SK-N-SH (cell line): ENCODE results near the gene WWTR1. TPM values are rescaled to one million over a fixed set of nuclear protein-coding genes. Genes with fewer than 3 reads are reported as not detected.
A peak's percentile ranks its signal among the peaks of the same experiment; 100 is the strongest.

Experiments used
- CTCF ChIA-PET: fragments of 300-600, 350-600 bp; formaldehyde crosslinking; extraction: SDS; loops from one replicate; lab custom pipeline; 2021; lab: Yijun Ruan, JAX
- POLR2A ChIA-PET: fragments of 350-600 bp; sonication (Branson Sonifier 250); formaldehyde crosslinking; extraction: SDS; loops from one replicate; lab custom pipeline; 2020; ENCODE audit warnings: antibody characterized with exemption, inconsistent platforms; lab: Yijun Ruan, JAX
- DNase-seq: peaks from one replicate; pipeline ENCODE4 v3.0.0; 2012
- H2AFZ ChIP-seq: fragments of 200-600 bp; sonication (generic); 2 replicates; pipeline ENCODE4 v1.8.1; 2016; ENCODE audit warnings: antibody characterized with exemption, mild to moderate bottlenecking, low read depth
- H3F3A ChIP-seq: fragments of 200-600 bp; sonication (generic); replicated peaks from 2 replicates; pipeline ENCODE3; 2016; ENCODE audit warnings: antibody characterized with exemption, mild to moderate bottlenecking; ENCODE audit not compliant: insufficient read depth
- H3K27ac ChIP-seq, 2 experiments: fragments of 200-500 bp in 1 of 2; fragments of 200-600 bp in 1 of 2; sonication (Bioruptor generic) in 1 of 2; sonication (generic), shearing (Covaris generic) in 1 of 2; 2 replicates each; pipeline versions ENCODE4 v1.5.1 to v1.6.1; 2014 to 2016; ENCODE audit warnings: low read depth in 2 of 2, inconsistent platforms in 1 of 2, low read length in 1 of 2, mild to moderate bottlenecking in 1 of 2, mixed read lengths in 1 of 2
- H3K27me3 ChIP-seq: fragments of 200-600 bp; sonication (generic), shearing (Covaris generic); 2 replicates; pipeline ENCODE4 v1.6.1; 2016; ENCODE audit warnings: mixed run types; ENCODE audit not compliant: insufficient read depth
- H3K36me3 ChIP-seq, 2 experiments: fragments of 200-500 bp in 1 of 2; fragments of 200-600 bp in 1 of 2; sonication (Bioruptor generic) in 1 of 2; sonication (generic) in 1 of 2; replicated peaks in 1 of 2; 2 replicates each; pipeline versions ENCODE3 to v1.5.1; 2014 to 2016; ENCODE audit warnings: low read length in 1 of 2, mild to moderate bottlenecking in 1 of 2; ENCODE audit not compliant: insufficient read depth in 2 of 2, control insufficient read depth in 1 of 2
- H3K4me1 ChIP-seq, 2 experiments: fragments of 200-500 bp in 1 of 2; fragments of 200-600 bp in 1 of 2; sonication (Bioruptor generic) in 1 of 2; sonication (generic), shearing (Covaris generic) in 1 of 2; 2 replicates each; pipeline versions ENCODE4 v1.5.1 to v1.6.1; 2014 to 2016; ENCODE audit warnings: low read depth in 1 of 2, low read length in 1 of 2, mixed run types in 1 of 2; ENCODE audit not compliant: insufficient read depth in 2 of 2, control insufficient read depth in 1 of 2
- H3K4me2 ChIP-seq: fragments of 200-600 bp; sonication (generic), shearing (Covaris generic); 2 replicates; pipeline ENCODE4 v1.6.1; 2017; ENCODE audit warnings: mixed run types
- H3K4me3 ChIP-seq, 2 experiments: fragments of 200-500 bp in 1 of 2; fragments of 200-600 bp in 1 of 2; sonication (Bioruptor generic) in 1 of 2; sonication (generic), shearing (Covaris generic) in 1 of 2; 2 replicates each; pipeline versions ENCODE4 v1.5.1 to v1.8.1; 2014 to 2016; ENCODE audit warnings: low read depth in 2 of 2, inconsistent platforms in 1 of 2, low read length in 1 of 2, mild to moderate bottlenecking in 1 of 2, mixed read lengths in 1 of 2, moderate library complexity in 1 of 2
- H3K79me2 ChIP-seq: fragments of 200-600 bp; sonication (generic); 2 replicates; pipeline ENCODE4 v1.8.1; 2017; ENCODE audit warnings: mild to moderate bottlenecking; ENCODE audit not compliant: insufficient read depth
- H3K9ac ChIP-seq: fragments of 200-600 bp; sonication (generic); 2 replicates; pipeline ENCODE4 v1.6.1; 2017; ENCODE audit warnings: mixed run types
- H3K9me2 ChIP-seq: fragments of 200-600 bp; sonication (generic); 2 replicates; pipeline ENCODE4 v1.6.1; 2017; ENCODE audit warnings: mixed run types
- H3K9me3 ChIP-seq: fragments of 200-600 bp; sonication (generic); 2 replicates; pipeline ENCODE4 v1.6.1; 2017; ENCODE audit warnings: mixed run types, mild to moderate bottlenecking, moderate library complexity
- H4K20me1 ChIP-seq: fragments of 200-600 bp; sonication (generic); 2 replicates; pipeline ENCODE4 v1.6.1; 2017; ENCODE audit warnings: mild to moderate bottlenecking, mixed run types; ENCODE audit not compliant: insufficient read depth
- CTCF ChIP-seq: fragments of 200-600 bp; sonication (generic); IDR thresholded peaks from 2 replicates; pipeline ENCODE4 v1.6.1; 2017; ENCODE audit warnings: antibody characterized with exemption, mild to moderate bottlenecking, moderate library complexity
- EP300 ChIP-seq, 2 experiments: IDR thresholded peaks; 2 replicates each; pipeline versions ENCODE4 v1.4.0 to v1.6.1; 2012; ENCODE audit warnings: borderline replicate concordance in 1 of 2, low read depth in 1 of 2, low read length in 1 of 2
- FOSL2 ChIP-seq: IDR thresholded peaks from 2 replicates; pipeline ENCODE4 v1.4.0; 2012; ENCODE audit warnings: low read depth, mild to moderate bottlenecking, moderate library complexity, borderline replicate concordance
- GABPA ChIP-seq: IDR thresholded peaks from 2 replicates; pipeline ENCODE4 v1.4.0; 2012; ENCODE audit warnings: low read depth, mild to moderate bottlenecking
- GATA2 ChIP-seq: sonication (generic); formaldehyde crosslinking; IDR thresholded peaks from 2 replicates; pipeline ENCODE4 v1.5.0; 2020; ENCODE audit warnings: mild to moderate bottlenecking, missing genetic modification reagents
- MAX ChIP-seq: IDR thresholded peaks from 2 replicates; pipeline ENCODE4 v1.4.0; 2012; ENCODE audit warnings: low read depth
- MXI1 ChIP-seq: IDR thresholded peaks from 2 replicates; pipeline ENCODE4 v1.6.1; 2012; ENCODE audit warnings: mild to moderate bottlenecking, low read depth, low read length, improper control_type of control experiment
- NFIC ChIP-seq: IDR thresholded peaks from 2 replicates; pipeline ENCODE4 v1.4.0; 2012; ENCODE audit warnings: borderline replicate concordance
- POLR2AphosphoS5 ChIP-seq: IDR thresholded peaks from 2 replicates; pipeline ENCODE4 v1.6.1; 2012; ENCODE audit warnings: low read depth, low read length
- REST ChIP-seq: IDR thresholded peaks from 2 replicates; pipeline ENCODE4 v1.6.1; 2012; ENCODE audit warnings: mild to moderate bottlenecking, low read depth, low read length, moderate library complexity
- RFX5 ChIP-seq: IDR thresholded peaks from 2 replicates; pipeline ENCODE4 v1.6.1; 2012; ENCODE audit warnings: mild to moderate bottlenecking, improper control_type of control experiment, low read length
- RXRA ChIP-seq: IDR thresholded peaks from 2 replicates; pipeline ENCODE4 v1.4.0; 2012; ENCODE audit warnings: low read depth, mild to moderate bottlenecking, borderline replicate concordance
- SIN3A ChIP-seq: IDR thresholded peaks from 2 replicates; pipeline ENCODE4 v1.6.1; 2012; ENCODE audit warnings: low read depth, mild to moderate bottlenecking, low read length, moderate library complexity, borderline replicate concordance
- SMC3 ChIP-seq: IDR thresholded peaks from 2 replicates; pipeline ENCODE4 v1.6.1; 2012; ENCODE audit warnings: low read depth, low read length, improper control_type of control experiment
- TAF1 ChIP-seq: IDR thresholded peaks from 2 replicates; pipeline ENCODE4 v1.6.1; 2012; ENCODE audit warnings: low read depth, mild to moderate bottlenecking, low read length, moderate library complexity, borderline replicate concordance
- TCF12 ChIP-seq: IDR thresholded peaks from 2 replicates; pipeline ENCODE4 v1.4.0; 2012
- TEAD4 ChIP-seq: IDR thresholded peaks from 2 replicates; pipeline ENCODE4 v1.4.0; 2012; ENCODE audit warnings: mild to moderate bottlenecking, borderline replicate concordance; ENCODE audit not compliant: insufficient read depth
- USF1 ChIP-seq: IDR thresholded peaks from 2 replicates; pipeline ENCODE4 v1.4.0; 2012; ENCODE audit warnings: low read depth, borderline replicate concordance
- USF2 ChIP-seq: fragments of 150-350 bp; IDR thresholded peaks from 2 replicates; pipeline ENCODE4 v1.6.1; 2017; ENCODE audit warnings: antibody characterized with exemption, low read length, low read depth, borderline replicate concordance
- YY1 ChIP-seq: IDR thresholded peaks from 2 replicates; pipeline ENCODE4 v1.4.0; 2012; ENCODE audit warnings: low read depth, mild to moderate bottlenecking
- ZBTB33 ChIP-seq: IDR thresholded peaks from 2 replicates; pipeline ENCODE4 v1.4.0; 2012; ENCODE audit warnings: low read depth, borderline replicate concordance
- WGBS: methylation state at CpG from one replicate; pipeline ENCODE4 v1.1.6; 2017; ENCODE audit warnings: low lambda C conversion rate; 5-methylcytosine and 5-hydroxymethylcytosine counted together
- polyA plus RNA-seq, 3 experiments: library from polyadenylated mRNA; depleted of rRNA; stranded (reverse); fragments of >200 nt; gene quantifications; 2 replicates each; pipeline ENCODE4 v1.2.3, GENCODE V29; 2012

Gene WWTR1
- 60.6 and 64.1 TPM in 2 replicates for polyA plus RNA-seq (2012; rRNA removed)
- 58.4 and 61.3 TPM in 2 replicates for polyA plus RNA-seq (2012; cell fraction: cytosol; rRNA removed)
- polyA plus RNA-seq (2012; cell fraction: nucleus; rRNA removed): 62.1 and 86.3 TPM in 2 replicates

- Histone ChIP-seq H4K20me1 (peaks cover 29% of the 10 kb centered on the region), H3K36me3 (peaks cover 0 to 8% of the 10 kb centered on the region in 2 experiments), H3K4me2 (peak within 1 kb of the TSS; percentile 94), H3K27ac (peak within 1 kb of the TSS; percentile 81 to 93), H3K4me3 (peak within 1 kb of the TSS; percentile 67 to 75), H3K9ac (peak within 1 kb of the TSS; percentile 84), H3K9me3 (no peaks in the 10 kb centered on the region), H3K79me2 (peaks cover 47% of the 10 kb centered on the region), H3K27me3 (no peaks in the 10 kb centered on the region), H2AFZ (peak within 1 kb of the TSS; percentile 71), H3F3A (peaks cover 26% of the 10 kb centered on the region), H3K4me1 (peaks cover 4 to 31% of the 10 kb centered on the region in 2 experiments; a peak in 2 of 4 replicates), H3K9me2 (no peaks in the 10 kb centered on the region)
- DNase-seq: peak; percentile 69
- TF ChIP-seq RFX5 (no peak), REST (no peak), MXI1 (no peak), USF2 (no peak), GABPA (no peak), ZBTB33 (no peak), RXRA (peak; percentile 54), TEAD4 (0 out of 2 replicates have a peak, but pooled peaks have one; percentile 34), MAX (peak; percentile 69; the same call in 1 of the 2 replicates), TAF1 (peak; percentile 72), GATA2 (CRISPR knock-in tag) (no peak), CTCF (peak; percentile 34), USF1 (no peak), TCF12 (peak; percentile 57), FOSL2 (0 out of 2 replicates have a peak, but pooled peaks have one; percentile 14), SIN3A (peak; percentile 68; the same call in 1 of the 2 replicates), NFIC (peak; percentile 3; the same call in 1 of the 2 replicates), YY1 (peak; percentile 23; the same call in 1 of the 2 replicates), POLR2AphosphoS5 (peak; percentile 88; the same call in 1 of the 2 replicates), EP300 (IDR thresholded peaks at IDR 0.05; ENCODE audit: borderline replicate concordance in 1 of 2, low read depth in 1 of 2, low read length in 1 of 2) (no peak; a peak in 1 of 4 replicates), SMC3 (no peak; the same call in 1 of the 2 replicates)
- ChIA-PET CTCF (interaction anchor here (1.2 to 2.0 kb wide), 2 partner anchors 59 to 127 kb away, joined by 3 to 7 read pairs; no protein-coding TSS in a partner anchor), POLR2A (no interaction called here)
- WGBS: 6% methylated on average over 21 of the region's 52 CpGs
Observed at GRCh38 chr3:149657926-149658743, at the start of gene WWTR1. WWTR1 (minus strand) TSS chr3:149658025; CDS start chr3:149657306, 719 bp downstream.
